ENCODE measurements around the gene ARHGAP10.

GRCh38 chr4:147801820-147802219 is 69.9 kb downstream of the ARHGAP10 start:
- no peak for TF ChIP-seq CTCF (IDR thresholded peaks at IDR 0.05)
- TF ChIP-seq POLR2A (IDR thresholded peaks at IDR 0.05) = no peak
- TF ChIP-seq POLR2AphosphoS5 (IDR thresholded peaks at IDR 0.05) = no peak

Measured in prostate gland (tissue), 2 donors.